Stomach (tissue), 19 donors: ENCODE results near the gene ADGRE3. TPM values are rescaled to one million over a fixed set of nuclear protein-coding genes. Genes with fewer than 3 reads are reported as not detected.

Experiments used
- DNase-seq, 2 donors: peaks; one replicate each; pipeline versions ENCODE4 v3.0.0 to v3.0.0-alpha.2; 2013 to 2019
- H3K27ac ChIP-seq, 5 donors: fragments of 200-600 bp in 4 of 5; sonication (generic) in 4 of 5; one replicate each; pipeline ENCODE4 v1.5.1; 2013 to 2019; ENCODE audit warnings: mild to moderate bottlenecking in 1 of 5, moderate library complexity in 1 of 5
- H3K27me3 ChIP-seq, 3 donors: fragments of 200-600 bp; sonication (generic); one replicate each; pipeline ENCODE4 v1.5.1; 2017 to 2019; ENCODE audit warnings: mixed run types in 1 of 3
- H3K36me3 ChIP-seq, 4 donors: fragments of 200-600 bp; sonication (generic); 1 replicate in 3 of 4; 2 replicates in 1 of 4; pipeline ENCODE4 v1.5.1; 2016 to 2019
- H3K4me1 ChIP-seq, 4 donors: fragments of 200-600 bp; sonication (generic); one replicate each; pipeline ENCODE4 v1.5.1; 2016 to 2019
- H3K4me3 ChIP-seq, 4 donors: fragments of 200-600 bp; sonication (generic) in 3 of 4; one replicate each; pipeline ENCODE4 v1.5.1; 2016 to 2019; ENCODE audit warnings: mild to moderate bottlenecking in 1 of 4
- H3K9me3 ChIP-seq, 4 donors: fragments of 200-600 bp; sonication (generic); one replicate each; pipeline ENCODE4 v1.5.1; 2016 to 2019
- EP300 ChIP-seq: sonication (generic); formaldehyde crosslinking; IDR thresholded peaks from one replicate; pipeline ENCODE4 v1.6.1; 2017; ENCODE audit warnings: antibody characterized with exemption
- POLR2A ChIP-seq, 4 donors: fragments of 450-650 bp; IDR thresholded peaks; one replicate each; pipeline ENCODE4 v1.6.1; 2016; ENCODE audit warnings: antibody characterized with exemption in 4 of 4, control low read depth in 2 of 4, mild to moderate bottlenecking in 1 of 4, moderate library complexity in 1 of 4
- POLR2AphosphoS5 ChIP-seq, 3 donors: sonication (generic); formaldehyde crosslinking; IDR thresholded peaks; one replicate each; pipeline ENCODE4 v1.6.1; 2016; ENCODE audit warnings: antibody characterized with exemption in 3 of 3
- WGBS, 5 donors: extraction: QIAGEN DNeasy Blood & Tissue Kit in 3 of 5; methylation state at CpG; one replicate each; pipeline versions ENCODE4 v1.1.5 to v1.1.7; 2013 to 2018; 5-methylcytosine and 5-hydroxymethylcytosine counted together
- intact Hi-C: fragments of 100-400 bp; cut with DNase I; formaldehyde crosslinking; loops from one replicate; pipeline ENCODE4 v1.15.1; 2023; ENCODE audit warnings: low total_unique reads
- long read RNA-seq, 10 donors: transcript quantifications; one replicate each; lab custom pipeline, GENCODE V29; 2026
- polyA plus RNA-seq, 3 donors: library from polyadenylated mRNA; stranded (reverse); fragments of 200-250 nt; gene quantifications; one replicate each; pipeline ENCODE4 v1.2.3, GENCODE V29; 2013
- total RNA-seq, 5 donors: library from RNA; depleted of rRNA; stranded (reverse); fragments of >200 nt; gene quantifications; one replicate each; pipeline versions ENCODE4 v1.1.0 to v1.2.3, GENCODE V29; 2014 to 2016
- TF ChIP-seq, protein P1 (sequence below), 7 experiments: fragments of 450-650 bp in 4 of 7; fragments of 200-600 bp in 3 of 7; sonication (generic) in 3 of 7; IDR thresholded peaks; one replicate each; pipeline ENCODE4 v1.5.1; 2016 to 2019; ENCODE audit warnings: antibody characterized with exemption in 7 of 7, control low read depth in 2 of 7, mild to moderate bottlenecking in 1 of 7
- donor health status: healthy with polysubstance abuse.
- donor health status: Bipolar disorder and iron deficiency.
- donor health status: healthy.

ADGRE3 gene, protein sequence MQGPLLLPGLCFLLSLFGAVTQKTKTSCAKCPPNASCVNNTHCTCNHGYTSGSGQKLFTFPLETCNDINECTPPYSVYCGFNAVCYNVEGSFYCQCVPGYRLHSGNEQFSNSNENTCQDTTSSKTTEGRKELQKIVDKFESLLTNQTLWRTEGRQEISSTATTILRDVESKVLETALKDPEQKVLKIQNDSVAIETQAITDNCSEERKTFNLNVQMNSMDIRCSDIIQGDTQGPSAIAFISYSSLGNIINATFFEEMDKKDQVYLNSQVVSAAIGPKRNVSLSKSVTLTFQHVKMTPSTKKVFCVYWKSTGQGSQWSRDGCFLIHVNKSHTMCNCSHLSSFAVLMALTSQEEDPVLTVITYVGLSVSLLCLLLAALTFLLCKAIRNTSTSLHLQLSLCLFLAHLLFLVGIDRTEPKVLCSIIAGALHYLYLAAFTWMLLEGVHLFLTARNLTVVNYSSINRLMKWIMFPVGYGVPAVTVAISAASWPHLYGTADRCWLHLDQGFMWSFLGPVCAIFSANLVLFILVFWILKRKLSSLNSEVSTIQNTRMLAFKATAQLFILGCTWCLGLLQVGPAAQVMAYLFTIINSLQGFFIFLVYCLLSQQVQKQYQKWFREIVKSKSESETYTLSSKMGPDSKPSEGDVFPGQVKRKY
- total RNA-seq (under 1 TPM in 1 of 5 donors, not detected in 4; 0.55 TPM), polyA plus RNA-seq (not detected)
- long read RNA-seq, donor 1, result 0 reads
- long read RNA-seq, donor 2, result 0 reads
- long read RNA-seq, donor 3, result 0 reads
- long read RNA-seq, donor 4, result 0 reads
- long read RNA-seq, donor 5, result 0 reads
- long read RNA-seq, donor 6, result 0 reads
- long read RNA-seq, donor 7, result 0 reads
- long read RNA-seq, donor 8, result 0 reads
- long read RNA-seq, donor 9, result 0 reads
- long read RNA-seq, donor 10, result 0 reads

GRCh38 chr19:14674764-14675163 lies at the start of gene ADGRE3:
TSS of gene ADGRE3 (minus strand) at chr19:14674844. CDS start at chr19:14674770, 74 bp downstream.
- 30 to 48% (median 47%) methylated on average over 6 of the region's 6 CpGs for WGBS, 5 donors
- no peaks in the 10 kb centered on the region for H3K36me3 ChIP-seq
- H3K4me1 ChIP-seq, result no peaks in the 10 kb centered on the region
- no peak for DNase-seq
- H3K9me3 ChIP-seq, result peaks cover 0 to 15% (median 11%) of the 10 kb centered on the region in 4 donors
- no peak within 1 kb of the TSS for H3K4me3 ChIP-seq
- peak within 1 kb of the TSS in 2 of 5 donors; percentile 9 to 26 for H3K27ac ChIP-seq
- intact Hi-C loops, result no loop called here
- TF ChIP-seq POLR2A (IDR thresholded peaks at IDR 0.05) (no peak), POLR2AphosphoS5 (IDR thresholded peaks at IDR 0.05) (no peak), EP300 (no peak)
- TF ChIP-seq, protein P1, sequence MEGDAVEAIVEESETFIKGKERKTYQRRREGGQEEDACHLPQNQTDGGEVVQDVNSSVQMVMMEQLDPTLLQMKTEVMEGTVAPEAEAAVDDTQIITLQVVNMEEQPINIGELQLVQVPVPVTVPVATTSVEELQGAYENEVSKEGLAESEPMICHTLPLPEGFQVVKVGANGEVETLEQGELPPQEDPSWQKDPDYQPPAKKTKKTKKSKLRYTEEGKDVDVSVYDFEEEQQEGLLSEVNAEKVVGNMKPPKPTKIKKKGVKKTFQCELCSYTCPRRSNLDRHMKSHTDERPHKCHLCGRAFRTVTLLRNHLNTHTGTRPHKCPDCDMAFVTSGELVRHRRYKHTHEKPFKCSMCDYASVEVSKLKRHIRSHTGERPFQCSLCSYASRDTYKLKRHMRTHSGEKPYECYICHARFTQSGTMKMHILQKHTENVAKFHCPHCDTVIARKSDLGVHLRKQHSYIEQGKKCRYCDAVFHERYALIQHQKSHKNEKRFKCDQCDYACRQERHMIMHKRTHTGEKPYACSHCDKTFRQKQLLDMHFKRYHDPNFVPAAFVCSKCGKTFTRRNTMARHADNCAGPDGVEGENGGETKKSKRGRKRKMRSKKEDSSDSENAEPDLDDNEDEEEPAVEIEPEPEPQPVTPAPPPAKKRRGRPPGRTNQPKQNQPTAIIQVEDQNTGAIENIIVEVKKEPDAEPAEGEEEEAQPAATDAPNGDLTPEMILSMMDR (IDR thresholded peaks at IDR 0.05), result no peak
- peaks cover 0 to 36% (median 8%) of the 10 kb centered on the region in 3 donors for H3K27me3 ChIP-seq

- Histone ChIP-seq H3K4me3 (no peak overlapping the region), H3K27me3 (no peaks in the 10 kb centered on the region), H3K9me3 (peaks cover 60 to 100% (median 98%) of the 10 kb centered on the region in 4 donors), H3K4me1 (no peaks in the 10 kb centered on the region), H3K27ac (no peak overlapping the region), H3K36me3 (peaks cover 22 to 88% (median 59%) of the 10 kb centered on the region in 4 donors)
- WGBS, 5 donors, result 70 to 89% (median 84%) methylated on average over 2 of the region's 2 CpGs
- TF ChIP-seq, protein P1 (IDR thresholded peaks at IDR 0.05), result no peak
- TF ChIP-seq EP300, result no peak
- no peak for TF ChIP-seq POLR2AphosphoS5 (IDR thresholded peaks at IDR 0.05)
- TF ChIP-seq POLR2A (IDR thresholded peaks at IDR 0.05), result no peak
- no peak for DNase-seq
- intact Hi-C loops, result no loop called here
Measured at GRCh38 chr19:14722127-14722526, 47.5 kb upstream of the ADGRE3 start.

DNA sequence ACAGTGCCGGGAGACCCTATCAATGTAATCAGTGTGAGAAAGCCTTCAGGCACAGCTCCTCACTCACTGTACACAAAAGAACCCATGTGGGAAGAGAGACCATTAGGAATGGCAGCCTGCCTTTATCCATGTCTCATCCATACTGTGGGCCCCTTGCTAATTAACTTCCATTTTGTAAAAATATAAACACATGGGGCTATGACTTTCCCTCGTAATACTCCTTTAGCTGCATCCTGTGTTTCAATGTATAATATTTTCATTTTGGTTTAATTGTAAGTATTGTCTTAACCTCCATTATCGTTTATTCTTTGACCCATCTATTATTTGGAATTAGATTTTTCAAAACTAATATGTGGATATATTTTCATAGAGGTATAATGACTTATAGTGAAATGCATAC lies 44.5 kb upstream of the ADGRE3 start:
- H3K9me3 ChIP-seq, result peaks cover 61 to 100% (median 98%) of the 10 kb centered on the region in 4 donors
- no peak for DNase-seq
- TF ChIP-seq EP300 (no peak), POLR2A (IDR thresholded peaks at IDR 0.05) (no peak), POLR2AphosphoS5 (IDR thresholded peaks at IDR 0.05) (no peak)
- TF ChIP-seq, protein P1 (IDR thresholded peaks at IDR 0.05), result no peak
- intact Hi-C loops, result no loop called here
- peaks cover 52 to 100% (median 87%) of the 10 kb centered on the region in 4 donors for H3K36me3 ChIP-seq
- H3K27ac ChIP-seq, result no peak overlapping the region
- WGBS, 5 donors, result 97 to 100% (median 98%) methylated on average over 3 of the region's 3 CpGs
- H3K4me1 ChIP-seq, result no peaks in the 10 kb centered on the region
- H3K4me3 ChIP-seq, result no peak overlapping the region
- H3K27me3 ChIP-seq, result no peaks in the 10 kb centered on the region

GRCh38 chr19:14718522-14719116 lies 44.0 kb upstream of the ADGRE3 start:
- intact Hi-C loops, result no loop called here
- H3K9me3 ChIP-seq, result peaks cover 67 to 100% (median 97%) of the 10 kb centered on the region in 4 donors
- no peak for DNase-seq
- no peak overlapping the region for H3K27ac ChIP-seq
- H3K27me3 ChIP-seq, result no peaks in the 10 kb centered on the region
- peaks cover 57 to 100% (median 88%) of the 10 kb centered on the region in 4 donors for H3K36me3 ChIP-seq
- no peaks in the 10 kb centered on the region for H3K4me1 ChIP-seq
- 94 to 98% (median 95%) methylated on average over 18 of the region's 18 CpGs for WGBS, 5 donors
- TF ChIP-seq EP300, result no peak
- TF ChIP-seq, protein P1 (IDR thresholded peaks at IDR 0.05), result no peak
- TF ChIP-seq POLR2AphosphoS5 (IDR thresholded peaks at IDR 0.05), result no peak
- TF ChIP-seq POLR2A (IDR thresholded peaks at IDR 0.05), result no peak
- H3K4me3 ChIP-seq, result no peak overlapping the region
